Fibroblast of skin of left biceps (primary cell): ENCODE results near the gene CUX1.
"Not testable (repeated sequence)": the region's sequence is repeated elsewhere in the genome, so short reads cannot be mapped to it uniquely, and the experiment has no call there.

Experiments
- DNase-seq, 2 experiments: peaks; one replicate each; pipeline ENCODE4 v3.0.0-alpha.2; 2013; ENCODE audit warnings: low read depth in 2 of 2

The CUX1 gene

GRCh38 chr7:102044984-102045673 is 227.7 kb downstream of the CUX1 start:
- peak; percentile 97 for DNase-seq

GRCh38 chr7:102045681-102046372 is 228.4 kb downstream of the CUX1 start:
- no peak for DNase-seq

GRCh38 chr7:102046373-102047117 is 229.1 kb downstream of the CUX1 start:
- no peak for DNase-seq

GRCh38 chr7:102047167-102047566 is 229.7 kb downstream of the CUX1 start:
- DNase-seq: no peak

- DNase-seq: no peak
Measured at GRCh38 chr7:102049765-102050164, 232.3 kb downstream of the CUX1 start.

- DNase-seq: no peak
Measured at GRCh38 chr7:102050864-102051460, 233.5 kb downstream of the CUX1 start.

- not testable (repeated sequence) for DNase-seq
Measured at GRCh38 chr7:102051736-102052135, 234.3 kb downstream of the CUX1 start.

GRCh38 chr7:102054158-102054557 is 236.7 kb downstream of the CUX1 start:
- no peak for DNase-seq

GRCh38 chr7:102055181-102055976 is 238.0 kb downstream of the CUX1 start:
- DNase-seq: no peak

GRCh38 chr7:102059524-102059923 is 242.1 kb downstream of the CUX1 start:
- DNase-seq: no peak

- DNase-seq: no peak
Measured at GRCh38 chr7:102061354-102061945, 244.0 kb downstream of the CUX1 start.

- no peak for DNase-seq
Measured at GRCh38 chr7:102061981-102062390, 244.6 kb downstream of the CUX1 start.

GRCh38 chr7:102063690-102064180 is 246.3 kb downstream of the CUX1 start:
- DNase-seq: peak in 1 of 2 experiments; percentile 12

GRCh38 chr7:102064361-102065025 is 247.1 kb downstream of the CUX1 start:
- DNase-seq: no peak

GRCh38 chr7:102065226-102065625 is 247.8 kb downstream of the CUX1 start:
- no peak for DNase-seq

GRCh38 chr7:102066476-102066875 is 249.1 kb downstream of the CUX1 start:
- no peak for DNase-seq

GRCh38 chr7:102068846-102069245 is 251.4 kb downstream of the CUX1 start:
- no peak for DNase-seq

- DNase-seq: no peak
Measured at GRCh38 chr7:102069931-102070629, 252.7 kb downstream of the CUX1 start.

- no peak for DNase-seq
Measured at GRCh38 chr7:102072003-102072402, 254.6 kb downstream of the CUX1 start.
